Tibial nerve (tissue), 4 donors: ENCODE measurements around the gene HIPK2. TPM values are rescaled to one million over a fixed set of nuclear protein-coding genes. Genes with fewer than 3 reads are reported as not detected.
A peak's percentile ranks its signal among the peaks of the same experiment; 100 is the strongest.

Source experiments
- DNase-seq, 2 donors: peaks; one replicate each; pipeline ENCODE4 v3.0.0-alpha.2; 2019; ENCODE audit warnings: low spot score in 2 of 2
- H3K27ac ChIP-seq, 4 donors: fragments of 200-600 bp; sonication (generic) in 3 of 4; one replicate each; pipeline ENCODE4 v1.5.1; 2017 to 2019; ENCODE audit warnings: mild to moderate bottlenecking in 1 of 4
- H3K27me3 ChIP-seq, 2 donors: fragments of 200-600 bp; sonication (generic) in 1 of 2; one replicate each; pipeline versions ENCODE4 v1.5.1 to v1.6.0; 2017 to 2019
- H3K36me3 ChIP-seq, 3 donors: fragments of 200-600 bp; sonication (generic); one replicate each; pipeline ENCODE4 v1.5.1; 2018 to 2019
- H3K4me1 ChIP-seq, 4 donors: fragments of 200-600 bp; sonication (generic) in 3 of 4; one replicate each; pipeline ENCODE4 v1.5.1; 2017 to 2019
- H3K4me3 ChIP-seq, 4 donors: fragments of 200-600 bp; sonication (generic) in 3 of 4; one replicate each; pipeline ENCODE4 v1.5.1; 2017 to 2019; ENCODE audit warnings: mild to moderate bottlenecking in 1 of 4, moderate library complexity in 1 of 4
- H3K9me3 ChIP-seq, 4 donors: fragments of 200-600 bp; sonication (generic) in 3 of 4; one replicate each; pipeline ENCODE4 v1.5.1; 2017 to 2019
- EP300 ChIP-seq, 2 donors: sonication (generic); formaldehyde crosslinking; IDR thresholded peaks; one replicate each; pipeline ENCODE4 v1.6.1; 2017; ENCODE audit warnings: antibody characterized with exemption in 2 of 2, mild to moderate bottlenecking in 1 of 2
- POLR2A ChIP-seq, 2 donors: fragments of 450-650 bp; IDR thresholded peaks; one replicate each; pipeline ENCODE4 v1.6.1; 2017; ENCODE audit warnings: antibody characterized with exemption in 2 of 2, mild to moderate bottlenecking in 2 of 2, moderate library complexity in 2 of 2
- WGBS, 2 donors: methylation state at CpG; one replicate each; pipeline ENCODE4 v1.1.5; 2018; 5-methylcytosine and 5-hydroxymethylcytosine counted together
- total RNA-seq, 4 donors: library from RNA; depleted of rRNA; stranded (reverse); fragments of >200 nt; gene quantifications; one replicate each; pipeline ENCODE4 v1.1.0, GENCODE V29; 2016
- TF ChIP-seq, protein P1 (sequence below), 5 experiments: fragments of 200-600 bp in 3 of 5; fragments of 450-650 bp in 2 of 5; sonication (generic) in 3 of 5; IDR thresholded peaks; one replicate each; pipeline ENCODE4 v1.5.1; 2016 to 2019; ENCODE audit warnings: antibody characterized with exemption in 5 of 5, mild to moderate bottlenecking in 3 of 5, moderate library complexity in 2 of 5

The HIPK2 gene
- total RNA-seq, 4 donors from 2014 or later, result 24.9 to 41.1 (median 29.7) TPM

DNA sequence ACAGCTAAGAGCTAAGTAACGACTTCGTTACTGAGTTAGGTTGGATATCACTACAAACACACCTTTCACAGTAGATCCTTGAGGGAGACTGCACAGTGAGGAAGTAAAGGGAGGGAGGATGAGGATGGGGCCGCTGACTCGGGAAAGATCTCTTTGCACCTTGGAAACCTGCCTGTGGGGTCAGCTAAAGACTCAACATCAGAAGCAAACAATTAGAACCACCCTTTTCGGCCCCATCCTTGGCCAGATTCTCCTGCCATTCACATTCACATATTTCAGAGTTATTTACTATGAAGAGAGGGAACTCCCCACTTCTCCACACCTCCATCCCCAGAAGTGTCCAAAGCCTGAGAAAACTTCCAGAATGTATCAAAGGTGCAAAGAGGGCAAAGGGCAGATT lies 207.2 kb downstream of the HIPK2 start:
- no peak overlapping the region for H3K27ac ChIP-seq
- WGBS, 2 donors, result 86% methylated on average over 5 of the region's 5 CpGs

DNA sequence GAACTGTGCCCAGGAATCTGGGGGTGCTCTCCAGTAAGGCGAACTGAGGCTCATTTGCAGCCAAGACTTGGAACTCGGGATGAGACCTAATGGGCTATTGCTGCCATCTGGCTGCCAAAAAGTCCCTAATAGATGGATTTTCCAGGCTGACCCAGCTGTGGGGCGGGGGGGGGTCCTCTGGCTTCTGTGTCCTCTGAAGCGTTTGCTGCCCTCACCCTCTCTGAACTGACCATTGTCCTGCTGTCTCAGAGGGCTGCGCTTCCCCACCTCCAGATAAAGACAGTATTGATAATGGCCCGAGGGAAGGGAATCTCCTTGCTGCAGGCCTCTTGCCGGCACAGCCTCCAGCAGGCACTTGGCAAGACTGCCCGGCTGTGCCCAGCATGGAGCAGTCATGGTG lies 207.7 kb downstream of the HIPK2 start:
- Histone ChIP-seq H3K4me1 (no peaks in the 10 kb centered on the region), H3K27ac (no peak overlapping the region), H3K9me3 (no peaks in the 10 kb centered on the region), H3K4me3 (no peak overlapping the region), H3K36me3 (peaks cover 0 to 65% (median 6%) of the 10 kb centered on the region in 3 donors), H3K27me3 (no peaks in the 10 kb centered on the region)
- no peak for DNase-seq
- WGBS, 2 donors, result 39 to 41% methylated on average over 7 to 8 of the region's 8 CpGs
- TF ChIP-seq POLR2A (IDR thresholded peaks at IDR 0.05), result no peak
- TF ChIP-seq, protein P1, sequence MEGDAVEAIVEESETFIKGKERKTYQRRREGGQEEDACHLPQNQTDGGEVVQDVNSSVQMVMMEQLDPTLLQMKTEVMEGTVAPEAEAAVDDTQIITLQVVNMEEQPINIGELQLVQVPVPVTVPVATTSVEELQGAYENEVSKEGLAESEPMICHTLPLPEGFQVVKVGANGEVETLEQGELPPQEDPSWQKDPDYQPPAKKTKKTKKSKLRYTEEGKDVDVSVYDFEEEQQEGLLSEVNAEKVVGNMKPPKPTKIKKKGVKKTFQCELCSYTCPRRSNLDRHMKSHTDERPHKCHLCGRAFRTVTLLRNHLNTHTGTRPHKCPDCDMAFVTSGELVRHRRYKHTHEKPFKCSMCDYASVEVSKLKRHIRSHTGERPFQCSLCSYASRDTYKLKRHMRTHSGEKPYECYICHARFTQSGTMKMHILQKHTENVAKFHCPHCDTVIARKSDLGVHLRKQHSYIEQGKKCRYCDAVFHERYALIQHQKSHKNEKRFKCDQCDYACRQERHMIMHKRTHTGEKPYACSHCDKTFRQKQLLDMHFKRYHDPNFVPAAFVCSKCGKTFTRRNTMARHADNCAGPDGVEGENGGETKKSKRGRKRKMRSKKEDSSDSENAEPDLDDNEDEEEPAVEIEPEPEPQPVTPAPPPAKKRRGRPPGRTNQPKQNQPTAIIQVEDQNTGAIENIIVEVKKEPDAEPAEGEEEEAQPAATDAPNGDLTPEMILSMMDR (IDR thresholded peaks at IDR 0.05), result peak in 3 of 5 experiments; percentile 4 to 32 (median 9)

More for the DNA sequence above, 207.2 kb downstream of the HIPK2 start:
- no peaks in the 10 kb centered on the region for H3K27me3 ChIP-seq
- H3K9me3 ChIP-seq, result no peaks in the 10 kb centered on the region
- H3K4me3 ChIP-seq, result no peak overlapping the region
- no peak for TF ChIP-seq EP300 (IDR thresholded peaks at IDR 0.05)
- TF ChIP-seq, protein P1 (IDR thresholded peaks at IDR 0.05), result no peak
- TF ChIP-seq POLR2A (IDR thresholded peaks at IDR 0.05), result no peak
- no peaks in the 10 kb centered on the region for H3K4me1 ChIP-seq
- DNase-seq, result no peak
- H3K36me3 ChIP-seq, result peaks cover 0 to 71% (median 9%) of the 10 kb centered on the region in 3 donors

DNA sequence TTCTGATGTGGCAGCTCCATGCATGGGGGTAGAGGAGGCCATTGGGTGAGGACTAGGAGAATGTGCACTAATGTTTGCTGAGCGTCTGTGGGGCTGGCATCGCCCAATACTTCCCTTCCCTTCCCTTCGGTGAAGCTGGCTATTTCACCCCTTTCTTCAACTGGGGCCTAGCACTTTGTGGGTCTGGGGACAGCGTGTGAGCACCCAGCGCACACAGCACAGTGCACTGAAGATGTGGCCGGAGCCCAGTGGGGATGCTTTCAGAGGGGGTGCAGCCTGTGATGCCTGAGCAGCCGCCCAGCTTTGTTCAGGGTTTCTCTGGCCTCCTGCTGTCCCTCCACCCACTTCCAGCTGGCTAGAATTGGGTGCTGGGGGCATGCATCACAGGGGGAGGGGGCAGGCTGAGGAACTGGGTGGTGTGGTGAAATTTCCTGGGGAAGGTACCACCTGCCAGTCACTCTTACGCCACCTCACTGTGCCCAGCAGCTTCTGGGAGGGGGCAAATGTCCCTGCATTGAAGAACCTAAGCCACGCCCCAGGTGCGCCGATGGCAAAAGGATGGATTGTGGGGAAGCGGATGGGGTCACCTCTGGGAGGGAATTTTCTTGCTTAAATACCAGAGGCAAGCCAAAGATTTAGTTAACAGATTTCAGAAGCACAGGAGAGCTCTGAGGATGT lies 208.8 kb downstream of the HIPK2 start:
- no peak for DNase-seq
- peaks cover 0 to 54% (median 0%) of the 10 kb centered on the region in 3 donors for H3K36me3 ChIP-seq

DNA sequence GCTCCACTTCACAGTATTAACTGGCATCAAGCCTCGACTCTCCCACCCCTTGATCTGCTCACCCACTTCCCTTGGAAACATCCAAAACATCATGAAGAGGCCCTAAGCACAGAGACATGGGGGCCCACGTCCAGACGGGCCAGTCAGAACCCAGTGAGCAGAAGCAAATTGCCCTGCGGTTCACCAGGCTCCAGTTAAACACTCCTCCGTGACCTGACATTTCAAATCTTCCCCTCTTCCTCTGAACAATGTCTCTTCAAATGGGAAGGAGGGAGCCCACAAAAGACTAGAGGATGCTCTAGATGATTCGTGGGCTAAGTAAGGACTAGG lies 209.5 kb downstream of the HIPK2 start:
- H3K4me3 ChIP-seq, result no peak overlapping the region
- peaks cover 0 to 47% (median 0%) of the 10 kb centered on the region in 3 donors for H3K36me3 ChIP-seq
- H3K27ac ChIP-seq, result no peak overlapping the region
- TF ChIP-seq, protein P1 (IDR thresholded peaks at IDR 0.05), result no peak
- TF ChIP-seq POLR2A (IDR thresholded peaks at IDR 0.05) (no peak), EP300 (IDR thresholded peaks at IDR 0.05) (no peak)
- H3K4me1 ChIP-seq, result no peaks in the 10 kb centered on the region
- no peaks in the 10 kb centered on the region for H3K9me3 ChIP-seq
- 82% methylated on average over 6 of the region's 6 CpGs for WGBS, 2 donors
- no peaks in the 10 kb centered on the region for H3K27me3 ChIP-seq
- DNase-seq, result no peak

More for the DNA sequence above, 208.8 kb downstream of the HIPK2 start:
- Histone ChIP-seq H3K4me1 (no peaks in the 10 kb centered on the region), H3K4me3 (no peak overlapping the region), H3K27me3 (no peaks in the 10 kb centered on the region), H3K9me3 (no peaks in the 10 kb centered on the region), H3K27ac (no peak overlapping the region)
- TF ChIP-seq, protein P1 (IDR thresholded peaks at IDR 0.05), result no peak
- TF ChIP-seq EP300 (IDR thresholded peaks at IDR 0.05) (no peak), POLR2A (IDR thresholded peaks at IDR 0.05) (no peak)
- WGBS, 2 donors, result 91 to 95% methylated on average over 12 of the region's 12 CpGs

DNA sequence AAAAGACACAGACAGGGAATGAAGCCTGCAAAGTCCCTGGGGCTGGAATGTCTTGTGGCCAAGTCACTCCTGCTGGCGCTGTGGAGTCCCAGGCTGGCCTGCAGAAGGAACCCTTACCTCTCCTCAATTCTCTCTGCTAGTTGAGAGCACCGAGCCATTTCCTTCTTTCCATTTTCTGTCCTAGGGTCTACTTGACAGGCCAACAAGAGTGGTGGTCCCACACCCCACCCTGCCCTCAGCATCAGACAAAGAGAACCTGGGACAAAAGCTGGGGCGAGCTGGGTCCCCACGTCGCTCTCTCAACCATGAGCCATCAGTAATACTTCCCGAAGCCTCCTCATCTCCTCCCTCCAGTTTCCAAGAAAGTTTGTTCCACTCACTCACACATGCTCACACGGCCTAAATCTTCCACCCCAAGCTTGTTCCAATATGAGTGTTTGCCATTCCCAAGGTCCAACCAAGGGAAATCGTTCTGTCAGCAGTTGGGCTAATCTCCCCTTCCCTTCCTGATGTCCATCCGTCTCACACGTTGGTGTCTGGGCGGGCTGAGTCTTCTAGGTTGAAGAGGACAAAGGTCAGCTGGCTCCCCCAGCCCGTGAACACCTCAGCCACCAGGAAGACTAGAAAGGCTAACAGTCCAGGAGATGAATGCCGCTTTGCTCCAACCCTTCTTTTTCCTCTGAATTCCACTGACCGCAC lies 210.0 kb downstream of the HIPK2 start:
- no peaks in the 10 kb centered on the region for H3K9me3 ChIP-seq
- WGBS, 2 donors, result 85 to 89% methylated on average over 14 of the region's 14 CpGs
- H3K27me3 ChIP-seq, result no peaks in the 10 kb centered on the region
- H3K27ac ChIP-seq, result no peak overlapping the region
- no peak overlapping the region for H3K4me3 ChIP-seq
- TF ChIP-seq POLR2A (IDR thresholded peaks at IDR 0.05) (no peak), EP300 (IDR thresholded peaks at IDR 0.05) (no peak)
- TF ChIP-seq, protein P1 (IDR thresholded peaks at IDR 0.05), result no peak
- DNase-seq, result no peak
- H3K4me1 ChIP-seq, result no peaks in the 10 kb centered on the region
- peaks cover 0 to 42% (median 0%) of the 10 kb centered on the region in 3 donors for H3K36me3 ChIP-seq
